Neural progenitor cell (in vitro differentiated cells): ENCODE data around the gene NUP214. TPM values are rescaled to one million over a fixed set of nuclear protein-coding genes. Genes with fewer than 3 reads are reported as not detected.

ENCODE experiments used
- DNase-seq: peaks from one replicate; pipeline ENCODE4 v3.0.0-alpha.2; 2016; ENCODE audit warnings: low spot score
- H2AFZ ChIP-seq: fragments of 200-600 bp; sonication (generic); replicated peaks from 2 replicates; pipeline ENCODE4 v1.6.1; 2016; ENCODE audit warnings: antibody characterized with exemption
- H3F3A ChIP-seq: fragments of 200-600 bp; sonication (generic); 2 replicates; pipeline ENCODE4 v1.6.1; 2016; ENCODE audit warnings: antibody characterized with exemption, low read depth
- H3K27ac ChIP-seq: fragments of 200-600 bp; sonication (generic); 2 replicates; pipeline ENCODE4 v1.5.1; 2016; ENCODE audit warnings: mild to moderate bottlenecking
- H3K27me3 ChIP-seq: fragments of 200-600 bp; sonication (generic); 2 replicates; pipeline ENCODE4 v1.6.1; 2016; ENCODE audit warnings: mild to moderate bottlenecking, moderate library complexity
- H3K36me3 ChIP-seq: fragments of 200-600 bp; sonication (generic); 2 replicates; pipeline ENCODE4 v1.5.1; 2016
- H3K4me1 ChIP-seq: fragments of 200-600 bp; sonication (generic); 2 replicates; pipeline ENCODE4 v1.6.1; 2016; ENCODE audit warnings: mixed run types
- H3K4me2 ChIP-seq: fragments of 200-600 bp; sonication (generic); 2 replicates; pipeline ENCODE4 v1.6.1; 2016
- H3K4me3 ChIP-seq: fragments of 200-600 bp; sonication (generic); 2 replicates; pipeline ENCODE4 v1.5.1; 2016
- H3K79me2 ChIP-seq: fragments of 200-600 bp; sonication (generic); 2 replicates; pipeline ENCODE4 v1.6.1; 2016; ENCODE audit warnings: low read depth
- H3K9ac ChIP-seq: fragments of 200-600 bp; sonication (generic); 2 replicates; pipeline ENCODE4 v1.6.1; 2016
- H3K9me3 ChIP-seq: fragments of 200-600 bp; sonication (generic); 2 replicates; pipeline ENCODE4 v1.5.1; 2016; ENCODE audit warnings: low read depth
- H4K20me1 ChIP-seq: fragments of 200-600 bp; sonication (generic); 2 replicates; pipeline ENCODE4 v1.6.1; 2016; ENCODE audit warnings: low read depth
- H3K27ac Mint-ChIP-seq: 3 replicates; pipeline ENCODE4 v1.8.0; 2021; ENCODE audit warnings: mixed read lengths
- H3K27me3 Mint-ChIP-seq: 2 replicates; pipeline ENCODE4 v1.8.0; 2022; ENCODE audit warnings: low read depth, mild to moderate bottlenecking, inconsistent platforms, moderate library complexity, mixed read lengths; ENCODE audit not compliant: insufficient read depth
- H3K36me3 Mint-ChIP-seq: 3 replicates; pipeline ENCODE4 v1.8.0; 2021; ENCODE audit warnings: mixed read lengths
- H3K4me1 Mint-ChIP-seq: 3 replicates; pipeline ENCODE4 v1.8.0; 2021; ENCODE audit warnings: mixed read lengths
- H3K4me3 Mint-ChIP-seq: 3 replicates; pipeline ENCODE4 v1.8.0; 2021; ENCODE audit warnings: mild to moderate bottlenecking, moderate library complexity, mixed read lengths
- H3K9me3 Mint-ChIP-seq: 3 replicates; pipeline ENCODE4 v1.8.0; 2020; ENCODE audit warnings: mixed read lengths
- CTCF ChIP-seq: fragments of 200-600 bp; sonication (generic); IDR thresholded peaks from 2 replicates; pipeline ENCODE4 v1.5.1; 2017; ENCODE audit warnings: antibody characterized with exemption, mild to moderate bottlenecking
- EZH2 ChIP-seq: fragments of 200-600 bp; sonication (generic); IDR thresholded peaks from 2 replicates; pipeline ENCODE4 v1.6.1; 2017; ENCODE audit warnings: antibody characterized with exemption, mild to moderate bottlenecking, moderate library complexity
- EZH2phosphoT487 ChIP-seq: fragments of 200-600 bp; sonication (generic); IDR thresholded peaks from 2 replicates; pipeline ENCODE4 v1.6.1; 2017; ENCODE audit warnings: antibody characterized with exemption
- total RNA-seq: library from RNA; depleted of rRNA; stranded (reverse); fragments of >200 nt; gene quantifications from 2 replicates; pipeline ENCODE4 v1.2.3, GENCODE V29; 2015; ENCODE audit warnings: low replicate concordance

Gene NUP214
- 21.1 and 37.6 TPM in 2 replicates for total RNA-seq

GRCh38 chr9:131125288-131126058 lies at the start of gene NUP214:
Gene NUP214 (plus strand): TSS chr9:131125586. CDS start chr9:131125705, 119 bp downstream.
- peak within 1 kb of the TSS; percentile 78 for H3K4me2 ChIP-seq
- peak within 1 kb of the TSS; percentile 95 for H3K4me3 ChIP-seq
- TF ChIP-seq EZH2phosphoT487: no peak
- no peak for TF ChIP-seq CTCF
- no peak for TF ChIP-seq EZH2
- Mint-ChIP-seq H3K36me3 (peaks cover 14% of the 10 kb centered on the region), H3K4me3 (peak within 1 kb of the TSS; percentile 99), H3K27ac (peak within 1 kb of the TSS; percentile 97), H3K4me1 (peaks cover 11% of the 10 kb centered on the region), H3K27me3 (peaks cover 4% of the 10 kb centered on the region), H3K9me3 (no peaks in the 10 kb centered on the region)
- peak; percentile 100 for DNase-seq
- H3K9me3 ChIP-seq: no peaks in the 10 kb centered on the region
- peaks cover 17% of the 10 kb centered on the region for H3F3A ChIP-seq
- peak within 1 kb of the TSS; percentile 77 for H2AFZ ChIP-seq
- H3K27ac ChIP-seq: peak within 1 kb of the TSS; percentile 54
- H3K27me3 ChIP-seq: no peaks in the 10 kb centered on the region
- H3K79me2 ChIP-seq: peaks cover 27% of the 10 kb centered on the region
- H3K4me1 ChIP-seq: peaks cover 5% of the 10 kb centered on the region
- H4K20me1 ChIP-seq: peaks cover 9% of the 10 kb centered on the region
- H3K36me3 ChIP-seq: peaks cover 11% of the 10 kb centered on the region
- peak within 1 kb of the TSS; percentile 96 for H3K9ac ChIP-seq

- H2AFZ ChIP-seq: peak overlapping the region; percentile 82
- H3K27ac ChIP-seq: no peak overlapping the region
- Mint-ChIP-seq H3K9me3 (no peaks in the 10 kb centered on the region), H3K36me3 (no peaks in the 10 kb centered on the region), H3K27ac (no peak overlapping the region), H3K27me3 (peaks cover 2% of the 10 kb centered on the region), H3K4me3 (no peak overlapping the region), H3K4me1 (peaks cover 2% of the 10 kb centered on the region)
- no peaks in the 10 kb centered on the region for H4K20me1 ChIP-seq
- no peaks in the 10 kb centered on the region for H3F3A ChIP-seq
- no peak overlapping the region for H3K4me3 ChIP-seq
- no peak overlapping the region for H3K9ac ChIP-seq
- no peaks in the 10 kb centered on the region for H3K4me1 ChIP-seq
- H3K36me3 ChIP-seq: no peaks in the 10 kb centered on the region
- no peak overlapping the region for H3K4me2 ChIP-seq
- no peaks in the 10 kb centered on the region for H3K9me3 ChIP-seq
- no peak for DNase-seq
- TF ChIP-seq EZH2phosphoT487 (no peak), EZH2 (no peak), CTCF (no peak)
- H3K79me2 ChIP-seq: no peaks in the 10 kb centered on the region
- H3K27me3 ChIP-seq: no peaks in the 10 kb centered on the region
Measured at GRCh38 chr9:131076347-131077195, 48.8 kb upstream of the NUP214 start.

- TF ChIP-seq CTCF (no peak), EZH2 (no peak), EZH2phosphoT487 (no peak)
Measured at GRCh38 chr9:131078427-131079366, 46.7 kb upstream of the NUP214 start.

More at GRCh38 chr9:131078427-131079366, 46.7 kb upstream of the NUP214 start:
- Mint-ChIP-seq H3K27ac (no peak overlapping the region), H3K4me3 (no peak overlapping the region), H3K27me3 (peaks cover 2% of the 10 kb centered on the region), H3K36me3 (no peaks in the 10 kb centered on the region), H3K4me1 (no peaks in the 10 kb centered on the region), H3K9me3 (no peaks in the 10 kb centered on the region)
- no peak overlapping the region for H3K4me2 ChIP-seq
- H3K27me3 ChIP-seq: no peaks in the 10 kb centered on the region
- DNase-seq: no peak
- no peaks in the 10 kb centered on the region for H3K79me2 ChIP-seq
- no peak overlapping the region for H2AFZ ChIP-seq
- no peaks in the 10 kb centered on the region for H3F3A ChIP-seq
- H3K9me3 ChIP-seq: no peaks in the 10 kb centered on the region
- no peaks in the 10 kb centered on the region for H3K4me1 ChIP-seq
- H3K4me3 ChIP-seq: no peak overlapping the region
- H3K27ac ChIP-seq: no peak overlapping the region
- no peak overlapping the region for H3K9ac ChIP-seq
- H4K20me1 ChIP-seq: no peaks in the 10 kb centered on the region
- H3K36me3 ChIP-seq: no peaks in the 10 kb centered on the region
